Liver (tissue), 9 donors: ENCODE measurements around the gene STRN. TPM values are rescaled to one million over a fixed set of nuclear protein-coding genes. Genes with fewer than 3 reads are reported as not detected.

ENCODE experiments used
- DNase-seq: peaks from one replicate; pipeline ENCODE4 v3.0.0-alpha.2; 2017; ENCODE audit warnings: low spot score
- H3K27ac ChIP-seq, 2 donors: one replicate each; pipeline ENCODE4 v1.7.0; 2013; ENCODE audit warnings: inconsistent platforms in 2 of 2, low read length in 2 of 2, control low read depth in 1 of 2, low read depth in 1 of 2, mild to moderate bottlenecking in 1 of 2
- H3K27me3 ChIP-seq, 4 donors: one replicate each; pipeline versions ENCODE4 v1.6.1 to v1.7.0; 2013; ENCODE audit warnings: low read length in 3 of 4, inconsistent platforms in 1 of 4, mild to moderate bottlenecking in 1 of 4, moderate library complexity in 1 of 4; ENCODE audit not compliant: control insufficient read depth in 4 of 4, insufficient read depth in 4 of 4
- H3K36me3 ChIP-seq, 4 donors: one replicate each; pipeline versions ENCODE4 v1.6.1 to v1.7.0; 2013; ENCODE audit warnings: low read length in 3 of 4, mild to moderate bottlenecking in 3 of 4, low read depth in 1 of 4, moderate library complexity in 1 of 4; ENCODE audit not compliant: control insufficient read depth in 4 of 4, insufficient read depth in 3 of 4
- H3K4me1 ChIP-seq, 4 donors: one replicate each; pipeline versions ENCODE4 v1.6.1 to v1.7.0; 2013; ENCODE audit warnings: low read length in 3 of 4, mild to moderate bottlenecking in 3 of 4, moderate library complexity in 1 of 4; ENCODE audit not compliant: control insufficient read depth in 4 of 4, insufficient read depth in 4 of 4
- H3K4me3 ChIP-seq, 3 donors: one replicate each; pipeline versions ENCODE4 v1.6.1 to v1.7.0; 2013; ENCODE audit warnings: low read length in 3 of 3, control low read depth in 1 of 3, low read depth in 1 of 3, mild to moderate bottlenecking in 1 of 3
- H3K9ac ChIP-seq, 2 donors: one replicate each; pipeline ENCODE4 v1.7.0; 2013; ENCODE audit warnings: low read length in 2 of 2, mild to moderate bottlenecking in 2 of 2, moderate library complexity in 2 of 2, control low read depth in 1 of 2, low read depth in 1 of 2
- H3K9me3 ChIP-seq, 4 donors: one replicate each; pipeline versions ENCODE4 v1.6.1 to v1.7.0; 2013; ENCODE audit warnings: low read length in 3 of 4; ENCODE audit not compliant: control insufficient read depth in 4 of 4
- CTCF ChIP-seq: fragments of 150-350 bp; IDR thresholded peaks from 2 replicates; pipeline ENCODE4 v1.5.1; 2017; ENCODE audit warnings: improper control_type of control experiment, low read depth, low read length; ENCODE audit not compliant: missing input control
- EGR1 ChIP-seq, 2 donors: IDR thresholded peaks; 2 replicates each; pipeline ENCODE4 v1.6.1; 2016 to 2018; ENCODE audit warnings: antibody characterized with exemption in 2 of 2, low read depth in 2 of 2
- FOXA1 ChIP-seq: IDR thresholded peaks from 2 replicates; pipeline ENCODE4 v1.6.1; 2016; ENCODE audit warnings: antibody characterized with exemption
- FOXA2 ChIP-seq: IDR thresholded peaks from 2 replicates; pipeline ENCODE4 v1.6.1; 2016; ENCODE audit warnings: antibody characterized with exemption
- HNF4G ChIP-seq: IDR thresholded peaks from 2 replicates; pipeline ENCODE4 v1.6.1; 2016; ENCODE audit warnings: antibody characterized with exemption
- JUND ChIP-seq, 2 donors: IDR thresholded peaks; 2 replicates each; pipeline ENCODE4 v1.6.1; 2016; ENCODE audit warnings: antibody characterized with exemption in 2 of 2
- MAX ChIP-seq: IDR thresholded peaks from 2 replicates; pipeline ENCODE4 v1.6.1; 2016; ENCODE audit warnings: antibody characterized with exemption
- NR2F2 ChIP-seq: IDR thresholded peaks from 2 replicates; pipeline ENCODE4 v1.6.1; 2016; ENCODE audit warnings: antibody characterized with exemption
- TAF1 ChIP-seq: conservative IDR thresholded peaks from 2 replicates; pipeline ENCODE4 v1.6.1; 2016; ENCODE audit warnings: antibody characterized with exemption, mild to moderate bottlenecking
- ZBTB33 ChIP-seq: IDR thresholded peaks from 2 replicates; pipeline ENCODE4 v1.6.1; 2016; ENCODE audit warnings: antibody characterized with exemption
- WGBS: extraction: QIAGEN DNeasy Blood & Tissue Kit; methylation state at CpG from one replicate; pipeline ENCODE4 v1.1.7; 2013; 5-methylcytosine and 5-hydroxymethylcytosine counted together
- polyA plus RNA-seq, 2 donors: library from polyadenylated mRNA; stranded (reverse) in 1 of 2; unstranded in 1 of 2; fragments of 200-250 nt in 1 of 2; fragments of >200 nt in 1 of 2; fragmentation: Nextera tagmentation in 1 of 2; extraction: Ambion mirVana in 1 of 2; gene quantifications; one replicate each; pipeline versions ENCODE4 v1.2.1 to v1.2.3, GENCODE V29; 2013 to 2015
- total RNA-seq, 2 donors: library from RNA; depleted of rRNA; stranded (reverse); fragments of >200 nt; gene quantifications; one replicate each; pipeline ENCODE4 v1.2.3, GENCODE V29; 2014
- donor health status: healthy.
- donor health status: healthy.
- donor health status: healthy.
- donor health status: healthy.
- donor health status: healthy.

Gene STRN
- total and polyA plus RNA-seq, 4 donors, result 2.5 to 11.9 (median 5.6) TPM

GRCh38 chr2:36849265-36849664 lies 117.1 kb downstream of the STRN start:
- Histone ChIP-seq H3K36me3 (peaks cover 0 to 21% (median 11%) of the 10 kb centered on the region in 4 donors), H3K27ac (no peak overlapping the region), H3K4me1 (no peaks in the 10 kb centered on the region), H3K27me3 (no peaks in the 10 kb centered on the region), H3K9ac (no peak overlapping the region), H3K9me3 (no peaks in the 10 kb centered on the region), H3K4me3 (no peak overlapping the region)
- TF ChIP-seq HNF4G, result no peak
- no peak for TF ChIP-seq JUND (IDR thresholded peaks at IDR 0.05)
- no peak for TF ChIP-seq FOXA2
- no peak for TF ChIP-seq ZBTB33
- no peak for TF ChIP-seq EGR1 (IDR thresholded peaks at IDR 0.05; ENCODE audit: low read depth in 2 of 2)
- WGBS, result 98% methylated on average over 8 of the region's 8 CpGs
- DNase-seq, result no peak

GRCh38 chr2:36843838-36844237 lies 122.5 kb downstream of the STRN start:
- H3K4me3 ChIP-seq, result no peak overlapping the region
- TF ChIP-seq EGR1 (IDR thresholded peaks at IDR 0.05; ENCODE audit: low read depth in 2 of 2) (no peak), MAX (no peak), FOXA2 (no peak), TAF1 (no peak), NR2F2 (no peak)
- H3K36me3 ChIP-seq, result peaks cover 0 to 6% (median 4%) of the 10 kb centered on the region in 4 donors
- DNase-seq, result no peak
- no peak overlapping the region for H3K27ac ChIP-seq
- H3K9ac ChIP-seq, result no peak overlapping the region
- no peaks in the 10 kb centered on the region for H3K4me1 ChIP-seq
- no peaks in the 10 kb centered on the region for H3K9me3 ChIP-seq
- H3K27me3 ChIP-seq, result no peaks in the 10 kb centered on the region

GRCh38 chr2:36839976-36840617 lies 126.2 kb downstream of the STRN start:
- WGBS, result 77% methylated on average over 4 of the region's 4 CpGs
- Histone ChIP-seq H3K4me1 (no peaks in the 10 kb centered on the region), H3K9ac (no peak overlapping the region), H3K36me3 (no peaks in the 10 kb centered on the region), H3K4me3 (no peak overlapping the region), H3K9me3 (no peaks in the 10 kb centered on the region), H3K27me3 (no peaks in the 10 kb centered on the region), H3K27ac (no peak overlapping the region)
- DNase-seq, result no peak
- TF ChIP-seq FOXA1, result no peak
- TF ChIP-seq CTCF, result no peak
- no peak for TF ChIP-seq HNF4G
- TF ChIP-seq EGR1 (IDR thresholded peaks at IDR 0.05; ENCODE audit: low read depth in 2 of 2), result no peak
- TF ChIP-seq MAX, result no peak
